Endothelial cell (in vitro differentiated cells): ENCODE results near the gene TMEM219. TPM values are rescaled to one million over a fixed set of nuclear protein-coding genes. Genes with fewer than 3 reads are reported as not detected.

Source experiments
- DNase-seq: peaks from one replicate; pipeline ENCODE4 v3.0.0; 2021; ENCODE audit warnings: low spot score
- H3K27ac Mint-ChIP-seq: one replicate; pipeline ENCODE4 v1.8.0; 2021; ENCODE audit warnings: mixed read lengths, inconsistent platforms; ENCODE audit not compliant: unreplicated experiment
- H3K27me3 Mint-ChIP-seq: one replicate; pipeline ENCODE4 v1.8.0; 2021; ENCODE audit warnings: mild to moderate bottlenecking, moderate library complexity, mixed read lengths, inconsistent platforms; ENCODE audit not compliant: unreplicated experiment
- H3K36me3 Mint-ChIP-seq: one replicate; pipeline ENCODE4 v1.8.0; 2021; ENCODE audit warnings: mild to moderate bottlenecking, low read depth, mixed read lengths, inconsistent platforms; ENCODE audit not compliant: unreplicated experiment
- H3K4me1 Mint-ChIP-seq: one replicate; pipeline ENCODE4 v1.8.0; 2021; ENCODE audit warnings: mild to moderate bottlenecking, mixed read lengths, inconsistent platforms; ENCODE audit not compliant: unreplicated experiment
- H3K4me3 Mint-ChIP-seq: one replicate; pipeline ENCODE4 v1.8.0; 2021; ENCODE audit warnings: mild to moderate bottlenecking, mixed read lengths, inconsistent platforms; ENCODE audit not compliant: unreplicated experiment
- H3K9me3 Mint-ChIP-seq: one replicate; pipeline ENCODE4 v1.8.0; 2021; ENCODE audit warnings: mixed read lengths, inconsistent platforms; ENCODE audit not compliant: unreplicated experiment
- CTCF ChIP-seq: fragments of 200-600 bp; sonication (generic); IDR thresholded peaks from one replicate; pipeline ENCODE4 v1.5.0; 2021; ENCODE audit warnings: antibody characterized with exemption; ENCODE audit not compliant: unreplicated experiment
- total RNA-seq: library from RNA; stranded (reverse); fragmentation: NEBNext Ultra II Directional; extraction: Animal tissue kit (Norgen Biotek cat#: 25700); gene quantifications from one replicate; pipeline ENCODE4 v1.2.1, GENCODE V29; 2021; ENCODE audit not compliant: unreplicated experiment

Gene TMEM219
- total RNA-seq, 1 donor from 2014 or later, result 217 TPM

DNA sequence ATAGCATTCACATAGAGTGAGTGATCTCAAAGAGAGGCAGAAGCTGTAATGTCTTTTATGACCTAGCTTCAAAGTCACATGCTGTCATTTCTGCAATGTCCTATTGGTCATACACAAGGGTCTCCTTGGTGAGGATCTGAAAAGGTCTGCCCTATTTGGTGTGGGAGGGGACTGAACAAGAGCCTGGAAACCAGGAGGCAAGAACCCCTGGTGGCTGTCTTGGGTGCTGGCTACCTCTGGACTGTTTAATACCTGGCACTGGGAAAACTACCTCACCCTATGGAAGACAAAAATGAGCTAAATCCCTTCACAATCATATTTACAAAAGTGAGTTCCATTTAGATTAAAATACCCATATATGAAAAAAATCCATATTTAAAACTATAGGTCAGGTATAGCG, 44.9 kb upstream of the TMEM219 start:
- no peak for DNase-seq
- H3K36me3 Mint-ChIP-seq, result peaks cover 36% of the 10 kb centered on the region
- no peaks in the 10 kb centered on the region for H3K4me1 Mint-ChIP-seq
- no peak for TF ChIP-seq CTCF
- H3K4me3 Mint-ChIP-seq, result no peak overlapping the region
- no peaks in the 10 kb centered on the region for H3K9me3 Mint-ChIP-seq
- peaks cover 2% of the 10 kb centered on the region for H3K27me3 Mint-ChIP-seq
- no peak overlapping the region for H3K27ac Mint-ChIP-seq

DNA sequence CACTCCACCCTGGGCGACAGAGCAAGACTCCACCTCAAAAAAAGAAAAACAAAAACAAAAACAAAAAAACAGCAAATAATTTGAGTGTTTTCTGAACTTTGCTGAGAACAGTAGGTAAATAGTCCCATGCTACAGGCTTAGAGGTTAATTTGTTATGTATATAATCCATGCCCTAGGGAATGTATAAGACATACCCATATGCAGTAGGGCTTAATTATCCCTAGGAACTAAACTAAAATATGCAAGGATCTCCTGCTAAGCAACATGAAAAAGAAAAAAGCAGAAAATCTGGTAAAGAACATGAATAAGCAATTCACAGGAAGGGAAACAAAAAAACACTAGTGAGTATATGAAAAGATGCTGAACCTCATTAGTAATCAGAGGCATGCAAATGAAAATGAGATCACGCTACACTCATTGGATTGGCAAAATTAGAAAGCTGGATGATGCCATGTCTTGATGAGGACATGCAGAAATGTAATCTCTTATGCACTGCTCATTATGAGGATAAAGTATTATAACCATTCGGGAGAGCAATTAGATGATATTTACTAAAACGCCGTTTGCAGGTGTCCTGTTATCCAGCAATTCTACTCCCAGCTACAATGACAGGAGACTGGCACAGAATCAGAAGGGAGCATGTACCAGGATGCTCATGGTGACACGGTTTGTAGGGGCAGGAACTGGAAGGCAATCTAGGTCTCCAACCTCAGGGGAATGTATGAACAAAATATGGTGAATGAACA, 41.4 kb upstream of the TMEM219 start:
- H3K4me3 Mint-ChIP-seq, result no peak overlapping the region
- H3K27me3 Mint-ChIP-seq, result peaks cover 2% of the 10 kb centered on the region
- no peaks in the 10 kb centered on the region for H3K9me3 Mint-ChIP-seq
- no peak overlapping the region for H3K27ac Mint-ChIP-seq
- H3K4me1 Mint-ChIP-seq, result peaks cover 6% of the 10 kb centered on the region
- peaks cover 21% of the 10 kb centered on the region for H3K36me3 Mint-ChIP-seq
- TF ChIP-seq CTCF, result no peak
- DNase-seq, result no peak

- no peak for DNase-seq
- Mint-ChIP-seq H3K9me3 (no peaks in the 10 kb centered on the region), H3K36me3 (peaks cover 15% of the 10 kb centered on the region), H3K27ac (no peak overlapping the region), H3K4me1 (peaks cover 7% of the 10 kb centered on the region), H3K27me3 (peaks cover 2% of the 10 kb centered on the region), H3K4me3 (no peak overlapping the region)
- no peak for TF ChIP-seq CTCF
Measured at GRCh38 chr16:29921034-29921385, 40.9 kb upstream of the TMEM219 start.

DNA sequence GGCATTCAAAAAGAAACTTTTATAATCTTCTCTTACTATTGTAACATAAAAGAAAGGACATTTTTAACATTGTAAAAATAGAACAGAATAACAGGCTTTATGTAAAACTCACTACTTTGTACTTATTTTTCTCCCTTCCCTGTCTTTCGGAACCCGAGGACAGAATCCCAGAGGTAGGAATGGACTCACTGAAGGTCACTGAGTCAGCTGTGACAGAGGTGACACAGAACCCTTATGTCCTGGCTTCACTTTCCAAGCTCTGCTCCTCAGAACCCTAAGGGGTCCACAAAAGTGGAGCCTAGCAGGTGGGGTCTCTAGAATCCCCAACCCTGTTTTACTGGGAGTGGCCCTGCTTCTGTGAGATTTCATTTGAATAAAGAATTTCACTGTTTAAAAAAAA, 39.6 kb upstream of the TMEM219 start:
- no peak for DNase-seq
- H3K4me1 Mint-ChIP-seq, result peaks cover 19% of the 10 kb centered on the region
- H3K4me3 Mint-ChIP-seq, result no peak overlapping the region
- peaks cover 12% of the 10 kb centered on the region for H3K36me3 Mint-ChIP-seq
- H3K27ac Mint-ChIP-seq, result no peak overlapping the region
- no peak for TF ChIP-seq CTCF
- H3K27me3 Mint-ChIP-seq, result peaks cover 2% of the 10 kb centered on the region
- no peaks in the 10 kb centered on the region for H3K9me3 Mint-ChIP-seq

- DNase-seq, result no peak
- no peak overlapping the region for H3K27ac Mint-ChIP-seq
- TF ChIP-seq CTCF, result no peak
- H3K36me3 Mint-ChIP-seq, result peaks cover 12% of the 10 kb centered on the region
- H3K4me1 Mint-ChIP-seq, result peaks cover 22% of the 10 kb centered on the region
- H3K27me3 Mint-ChIP-seq, result peaks cover 5% of the 10 kb centered on the region
- no peaks in the 10 kb centered on the region for H3K9me3 Mint-ChIP-seq
- no peak overlapping the region for H3K4me3 Mint-ChIP-seq
Measured at GRCh38 chr16:29922986-29923501, 38.8 kb upstream of the TMEM219 start.
